Activated naive CD4-positive, alpha-beta T cell treated with anti-CD3 and anti-CD28 coated beads for 36 hours (primary cell): ENCODE data around the gene ABLIM2. TPM values are rescaled to one million over a fixed set of nuclear protein-coding genes. Genes with fewer than 3 reads are reported as not detected.

Experiments
- CTCF ChIA-PET: fragments of 350-600 bp; sonication (Branson Sonifier 250); formaldehyde crosslinking; loops from one replicate; lab custom pipeline; 2021; ENCODE audit warnings: antibody characterized with exemption; lab: Charles Lee
- DNase-seq: peaks from one replicate; pipeline ENCODE4 v3.0.0-alpha.2; 2020
- H3K27ac Mint-ChIP-seq: one replicate; pipeline ENCODE4 v1.8.0; 2021; ENCODE audit warnings: mild to moderate bottlenecking, mixed read lengths
- H3K27me3 Mint-ChIP-seq: one replicate; pipeline ENCODE4 v1.8.0; 2021; ENCODE audit warnings: low read depth, mixed read lengths
- H3K36me3 Mint-ChIP-seq: one replicate; pipeline ENCODE4 v1.8.0; 2021; ENCODE audit warnings: low read depth, mixed read lengths
- H3K4me1 Mint-ChIP-seq: one replicate; pipeline ENCODE4 v1.8.0; 2021; ENCODE audit warnings: low read depth, mixed read lengths
- H3K4me3 Mint-ChIP-seq: one replicate; pipeline ENCODE4 v1.8.0; 2021; ENCODE audit warnings: mild to moderate bottlenecking, moderate library complexity, mixed read lengths
- H3K9me3 Mint-ChIP-seq: one replicate; pipeline ENCODE4 v1.8.0; 2021; ENCODE audit warnings: mixed read lengths
- intact Hi-C: fragments of 100-400 bp; cut with micrococcal nuclease; formaldehyde crosslinking; loops from one replicate; pipeline ENCODE4 v1.15.1; 2023
- microRNA-seq: library from miRNA; unstranded; fragments of <30 nt; microRNA quantifications from one replicate; pipeline ENCODE4 v1.2.0, GENCODE V29; 2022; ENCODE audit warnings: borderline microRNAs expressed, borderline replicate concordance
- total RNA-seq, 2 experiments: library from RNA; stranded (reverse); gene quantifications; one replicate each; pipeline ENCODE4 v1.2.3, GENCODE V29; 2021

ABLIM2 gene
- total RNA-seq, 2 experiments from 2014 or later, result 0.22 to 0.24 TPM

DNA sequence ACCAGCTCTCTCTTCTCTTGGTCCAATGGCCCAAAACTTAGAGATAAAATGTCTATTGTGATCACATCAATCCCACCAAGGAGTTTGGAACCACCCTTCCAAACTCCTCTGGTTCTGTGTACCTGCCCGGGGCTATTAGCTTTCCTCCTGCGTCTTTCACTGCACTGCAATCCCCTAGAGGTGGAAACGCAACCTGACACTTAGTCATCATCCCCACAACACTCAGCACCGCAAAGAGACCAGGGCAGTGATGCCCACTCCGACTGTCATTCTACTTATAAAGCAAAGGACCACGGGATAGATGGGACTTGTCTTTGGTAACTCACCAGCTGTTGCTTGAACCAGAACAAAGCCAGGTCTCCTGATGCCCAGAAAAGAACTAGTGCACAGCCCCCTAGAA lies 240.9 kb downstream of the ABLIM2 start:
- Mint-ChIP-seq H3K4me1 (peaks cover 38% of the 10 kb centered on the region), H3K4me3 (no peak overlapping the region), H3K27ac (no peak overlapping the region), H3K27me3 (no peaks in the 10 kb centered on the region), H3K36me3 (peaks cover 4% of the 10 kb centered on the region), H3K9me3 (no peaks in the 10 kb centered on the region)
- DNase-seq, result no peak
- CTCF ChIA-PET, result interaction anchor here (1.2 kb wide), 1 partner anchor 112 kb away, joined by 3 read pairs; no protein-coding TSS in a partner anchor
- intact Hi-C loops, result loop anchor here (5.0 kb wide), 1 partner anchor 40 kb away; no protein-coding TSS in a partner anchor

GRCh38 chr4:7915875-7916242 lies 242.8 kb downstream of the ABLIM2 start:
- CTCF ChIA-PET, result interaction anchor here (1.1 kb wide), 1 partner anchor 22 kb away, joined by 4 read pairs; no protein-coding TSS in a partner anchor
- H3K4me3 Mint-ChIP-seq, result no peak overlapping the region
- no peaks in the 10 kb centered on the region for H3K9me3 Mint-ChIP-seq
- no peak overlapping the region for H3K27ac Mint-ChIP-seq
- intact Hi-C loops, result loop anchor here (2.0 to 5.0 kb wide), 2 partner anchors 39 to 61 kb away; no protein-coding TSS in a partner anchor
- H3K27me3 Mint-ChIP-seq, result no peaks in the 10 kb centered on the region
- peaks cover 4% of the 10 kb centered on the region for H3K36me3 Mint-ChIP-seq
- no peak for DNase-seq
- H3K4me1 Mint-ChIP-seq, result peaks cover 46% of the 10 kb centered on the region

Small RNAs within 50 kb of the gene (microRNA-seq; reads per million reads assigned to microRNA genes)
- 194 reads per million, percentile 67 among the genes with 10 or more reads in this experiment for gene MIR95

Other genes starting within 250 kb of the ABLIM2 start
- 10 to 100 TPM; 26.7 to 28.8 TPM for gene AFAP1, start 219.0 kb downstream of the ABLIM2 start, total RNA-seq
- 10 to 100 TPM; 17.9 to 23.6 TPM for gene SH3TC1, start 40.5 kb upstream of the ABLIM2 start, total RNA-seq
- gene HTRA3, start 110.9 kb upstream of the ABLIM2 start, total RNA-seq, result not detected